ENCODE measurements around the gene CT45A1.
A peak's percentile ranks its signal among the peaks of the same experiment; 100 is the strongest.
"Not testable (repeated sequence)": the region's sequence is repeated elsewhere in the genome, so short reads cannot be mapped to it uniquely, and the experiment has no call there.

Gene CT45A1, protein sequence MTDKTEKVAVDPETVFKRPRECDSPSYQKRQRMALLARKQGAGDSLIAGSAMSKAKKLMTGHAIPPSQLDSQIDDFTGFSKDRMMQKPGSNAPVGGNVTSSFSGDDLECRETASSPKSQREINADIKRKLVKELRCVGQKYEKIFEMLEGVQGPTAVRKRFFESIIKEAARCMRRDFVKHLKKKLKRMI
- total RNA-seq: 0 reads per million in 9 experiments

DNA sequence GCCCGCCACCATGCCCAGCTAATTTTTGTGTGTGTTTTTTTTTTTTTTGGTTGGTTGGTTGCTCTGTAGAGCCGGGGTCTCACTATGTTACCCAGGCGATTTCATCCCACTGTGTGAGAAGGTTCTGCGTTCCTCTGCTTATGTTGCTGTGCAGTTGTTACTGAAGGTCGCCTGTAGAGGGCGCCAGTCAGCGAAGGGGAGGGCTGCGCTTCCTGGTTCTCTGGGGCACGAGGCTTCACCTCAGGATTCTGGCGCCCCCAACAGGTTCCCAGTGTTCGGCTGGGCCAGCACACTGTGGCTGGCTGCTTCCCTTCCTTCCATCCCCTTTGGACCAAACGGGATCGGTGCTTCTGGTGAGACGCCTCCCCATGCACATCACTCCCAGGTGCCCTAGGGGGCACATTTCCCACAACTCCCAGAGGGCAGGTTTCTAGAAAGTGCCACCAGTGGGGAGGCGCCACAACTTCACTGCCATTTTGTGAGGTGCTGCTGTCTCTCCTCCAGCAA lies at the start of gene CT45A1:
Gene CT45A1, plus strand, starts transcription at position 457 of the 507 bp plus-strand sequence. CDS start 5,302 bp downstream, outside the sequence.
- not testable (repeated sequence) for H3K9me3 Mint-ChIP-seq; DNase-seq; H3K36me3 Mint-ChIP-seq (ENCODE audit: insufficient read depth); H3K27me3 Mint-ChIP-seq; H3K4me3 Mint-ChIP-seq; H3K4me1 Mint-ChIP-seq (ENCODE audit: low read depth in 2 of 2); H3K27ac Mint-ChIP-seq; ATAC-seq (replicated peaks)

DNA sequence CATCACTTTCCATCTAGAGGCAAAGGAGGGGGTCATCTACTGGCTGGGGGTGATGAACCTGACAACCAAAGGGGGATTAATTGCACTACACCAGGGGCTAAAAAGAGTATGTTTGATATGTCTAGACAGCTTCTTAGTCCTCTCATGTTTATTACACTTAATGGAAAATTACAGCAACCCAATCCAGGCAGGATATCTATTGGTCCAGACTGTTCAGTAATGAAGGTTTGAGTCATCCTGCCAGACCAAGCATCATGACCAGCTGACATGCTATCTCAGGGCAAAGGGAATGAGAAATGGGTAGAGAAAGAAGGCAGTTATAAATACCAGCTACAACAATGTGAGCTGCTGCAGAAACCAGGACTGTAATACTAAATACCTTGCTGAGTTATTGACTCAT lies 40.5 kb upstream of the CT45A1 start:
- H3K9me3 Mint-ChIP-seq; ATAC-seq (replicated peaks); DNase-seq; H3K36me3 Mint-ChIP-seq (ENCODE audit: insufficient read depth); H3K4me1 Mint-ChIP-seq (ENCODE audit: low read depth in 2 of 2); H3K4me3 Mint-ChIP-seq; H3K27me3 Mint-ChIP-seq; H3K27ac Mint-ChIP-seq: not testable (repeated sequence)

DNA sequence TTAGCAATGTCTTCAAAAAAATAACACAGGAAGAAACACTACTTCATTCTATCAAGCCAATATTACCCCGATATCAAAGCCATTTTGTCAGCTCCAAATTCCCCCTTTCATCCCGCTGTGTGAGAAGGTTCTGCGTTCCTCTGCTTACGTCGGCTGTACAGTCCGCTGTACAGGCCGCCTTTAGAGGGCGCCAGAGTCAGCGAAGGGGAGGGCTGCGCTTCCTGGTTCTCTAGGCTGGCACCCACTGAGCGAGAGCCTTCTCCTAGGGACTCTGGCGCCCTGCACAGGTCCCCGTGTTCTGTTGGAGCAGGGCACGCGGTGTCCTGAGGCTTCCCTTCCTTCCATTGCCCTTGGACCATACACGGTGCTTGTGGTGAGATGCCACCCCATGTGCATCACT lies 25.3 kb upstream of the CT45A1 start:
- Mint-ChIP-seq H3K27ac (no peak overlapping the region), H3K36me3 (ENCODE audit: insufficient read depth) (peaks cover 3% of the 10 kb centered on the region), H3K4me1 (ENCODE audit: low read depth in 2 of 2) (no peaks in the 10 kb centered on the region), H3K27me3 (peaks cover 5 to 15% of the 10 kb centered on the region in 2 donors), H3K4me3 (no peak overlapping the region), H3K9me3 (no peaks in the 10 kb centered on the region)
- ATAC-seq (replicated peaks): no peak
- no peak for DNase-seq

DNA sequence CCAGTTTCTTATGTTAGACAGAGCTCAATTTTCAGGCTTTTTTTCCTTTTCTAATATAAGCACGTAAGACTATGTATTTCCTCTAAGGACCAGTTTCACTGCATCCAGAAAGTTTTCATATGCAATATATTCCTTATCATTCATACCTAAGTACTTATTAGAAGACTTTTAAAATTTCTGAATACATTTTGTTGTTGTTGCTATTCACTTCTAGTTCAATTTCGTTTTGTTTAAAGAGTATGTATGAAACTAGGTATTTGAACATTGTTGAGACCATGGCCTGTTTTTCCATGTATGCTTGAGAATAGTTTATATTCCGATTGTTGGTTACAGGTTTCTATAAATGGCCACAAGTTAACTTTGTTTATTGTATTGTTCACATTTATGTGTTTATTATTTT lies 18.0 kb upstream of the CT45A1 start:
- no peak for DNase-seq
- Mint-ChIP-seq H3K4me3 (no peak overlapping the region), H3K36me3 (ENCODE audit: insufficient read depth) (no peaks in the 10 kb centered on the region), H3K4me1 (ENCODE audit: low read depth in 2 of 2) (no peaks in the 10 kb centered on the region), H3K27me3 (peaks cover 17 to 24% of the 10 kb centered on the region in 2 donors), H3K9me3 (no peaks in the 10 kb centered on the region), H3K27ac (no peak overlapping the region)
- ATAC-seq (replicated peaks): no peak

DNA sequence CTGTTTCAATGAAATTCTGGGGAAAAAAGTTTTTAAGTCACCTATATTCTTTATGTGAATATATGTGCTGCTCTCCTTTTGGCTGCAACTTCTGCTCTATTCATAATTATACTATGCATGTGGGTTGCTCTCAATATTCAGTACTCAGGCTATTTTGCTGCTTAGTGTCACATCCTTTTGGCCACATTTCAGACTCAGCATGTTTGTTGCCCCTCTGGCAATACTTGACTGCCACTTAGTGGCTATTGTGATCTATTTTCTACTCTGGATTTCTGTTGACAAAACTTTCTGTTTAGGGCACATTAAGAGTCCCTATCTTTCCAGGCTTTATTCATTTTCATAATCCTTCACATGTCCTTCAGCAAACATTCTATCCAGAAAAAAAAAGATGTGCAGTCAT lies 15.8 kb upstream of the CT45A1 start:
- H3K27me3 Mint-ChIP-seq: peaks cover 12 to 17% of the 10 kb centered on the region in 2 donors
- H3K4me1 Mint-ChIP-seq (ENCODE audit: low read depth in 2 of 2): no peaks in the 10 kb centered on the region
- no peak for DNase-seq
- H3K4me3 Mint-ChIP-seq: no peak overlapping the region
- no peaks in the 10 kb centered on the region for H3K36me3 Mint-ChIP-seq (ENCODE audit: insufficient read depth)
- ATAC-seq (replicated peaks): no peak
- H3K9me3 Mint-ChIP-seq: no peaks in the 10 kb centered on the region
- H3K27ac Mint-ChIP-seq: no peak overlapping the region

DNA sequence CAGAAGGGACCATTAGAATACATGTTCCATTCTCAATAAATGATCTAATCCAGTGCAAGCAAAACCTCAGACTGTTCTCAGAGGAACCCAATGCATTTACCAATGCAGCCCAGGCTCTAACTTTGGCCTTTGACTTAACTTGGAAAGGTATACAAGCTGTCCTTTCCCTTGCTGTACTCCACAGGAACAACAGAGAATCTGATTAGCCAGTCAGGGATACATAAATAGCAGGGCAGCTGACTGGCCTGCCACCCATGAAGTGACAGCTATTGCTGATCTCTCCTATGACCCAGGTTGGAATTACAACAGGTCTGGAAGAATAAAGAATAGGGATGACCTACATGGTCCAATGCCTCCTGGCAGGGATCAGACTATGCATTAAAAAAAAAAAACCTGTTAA lies 14.5 kb upstream of the CT45A1 start:
- H3K36me3 Mint-ChIP-seq (ENCODE audit: insufficient read depth): no peaks in the 10 kb centered on the region
- ATAC-seq (replicated peaks) (no peak), DNase-seq (no peak)
- no peaks in the 10 kb centered on the region for H3K4me1 Mint-ChIP-seq (ENCODE audit: low read depth in 2 of 2)
- no peak overlapping the region for H3K27ac Mint-ChIP-seq
- no peaks in the 10 kb centered on the region for H3K9me3 Mint-ChIP-seq
- no peak overlapping the region for H3K4me3 Mint-ChIP-seq
- H3K27me3 Mint-ChIP-seq: peaks cover 12 to 17% of the 10 kb centered on the region in 2 donors

DNA sequence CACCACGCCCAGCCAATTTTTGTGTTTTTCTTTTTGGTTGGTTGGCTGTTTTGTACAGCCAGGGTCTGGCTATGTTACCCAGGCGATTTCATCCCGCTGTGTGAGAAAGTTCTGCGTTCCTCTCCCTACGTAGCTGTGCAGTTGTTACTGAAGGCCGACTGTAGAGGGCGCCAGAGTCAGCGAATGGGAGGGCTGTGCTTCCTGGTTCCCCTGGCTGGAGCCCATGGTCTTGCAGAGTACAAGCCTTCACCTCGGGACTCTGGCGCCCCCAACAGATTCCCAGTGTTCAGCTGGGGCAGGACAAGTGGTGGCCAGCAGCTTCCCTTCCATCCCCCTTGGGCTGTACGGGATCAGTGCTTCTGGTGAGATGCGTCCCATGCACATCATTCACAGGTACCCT lies 5.6 kb upstream of the CT45A1 start:
- DNase-seq (no peak), ATAC-seq (replicated peaks) (no peak)
- H3K36me3 Mint-ChIP-seq (ENCODE audit: insufficient read depth): no peaks in the 10 kb centered on the region
- no peak overlapping the region for H3K4me3 Mint-ChIP-seq
- H3K27me3 Mint-ChIP-seq: no peaks in the 10 kb centered on the region
- H3K9me3 Mint-ChIP-seq: no peaks in the 10 kb centered on the region
- H3K4me1 Mint-ChIP-seq (ENCODE audit: low read depth in 2 of 2): no peaks in the 10 kb centered on the region
- no peak overlapping the region for H3K27ac Mint-ChIP-seq

DNA sequence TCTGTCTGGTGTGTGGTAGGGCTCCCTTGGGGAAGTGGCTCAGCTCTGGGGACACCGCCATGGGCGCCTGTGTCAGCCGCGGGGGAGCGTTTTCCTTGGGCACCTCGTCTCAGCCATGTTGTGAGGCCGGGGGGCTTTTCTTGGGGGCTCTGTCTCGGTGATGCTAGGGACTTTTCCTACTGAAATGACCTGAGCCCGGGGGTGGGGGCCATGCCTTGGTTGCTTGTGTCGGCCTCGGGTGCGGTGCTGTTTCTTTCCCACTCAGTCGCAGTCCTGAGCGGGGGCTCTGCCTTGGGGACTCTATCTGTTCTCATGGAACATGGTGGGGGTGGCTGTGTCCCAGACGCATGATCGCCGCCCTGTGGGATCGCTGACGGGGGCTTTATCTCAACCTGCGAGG lies 356 bp downstream of the CT45A1 start:
- DNase-seq: no peak
- Mint-ChIP-seq H3K27me3 (no peaks in the 10 kb centered on the region), H3K4me1 (ENCODE audit: low read depth in 2 of 2) (no peaks in the 10 kb centered on the region), H3K9me3 (no peaks in the 10 kb centered on the region), H3K36me3 (ENCODE audit: insufficient read depth) (no peaks in the 10 kb centered on the region), H3K27ac (no peak overlapping the region), H3K4me3 (no peak overlapping the region)
- ATAC-seq (replicated peaks): no peak

DNA sequence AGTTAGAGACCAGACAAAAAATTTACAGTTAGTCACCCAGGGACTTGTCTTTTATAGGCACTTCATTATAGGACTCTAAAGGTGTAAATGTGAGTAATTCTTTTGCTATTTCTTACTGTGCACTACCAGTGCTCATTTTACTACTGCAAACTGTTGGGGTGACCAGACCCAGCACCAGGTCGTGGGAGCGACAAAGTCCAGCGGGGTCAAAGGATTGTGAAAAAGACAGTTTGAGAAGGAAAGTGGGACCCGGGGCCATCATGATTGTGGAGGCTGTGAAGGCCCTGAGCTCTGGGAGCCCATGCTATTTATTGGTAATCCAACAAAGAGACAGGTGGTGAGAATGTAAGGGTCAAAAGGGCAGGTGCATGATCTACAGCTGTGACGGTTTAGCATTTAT lies 21.2 kb downstream of the CT45A1 start:
- H3K9me3 Mint-ChIP-seq; H3K27ac Mint-ChIP-seq; ATAC-seq (replicated peaks); DNase-seq; H3K4me1 Mint-ChIP-seq (ENCODE audit: low read depth in 2 of 2); H3K36me3 Mint-ChIP-seq (ENCODE audit: insufficient read depth); H3K27me3 Mint-ChIP-seq; H3K4me3 Mint-ChIP-seq: not testable (repeated sequence)

DNA sequence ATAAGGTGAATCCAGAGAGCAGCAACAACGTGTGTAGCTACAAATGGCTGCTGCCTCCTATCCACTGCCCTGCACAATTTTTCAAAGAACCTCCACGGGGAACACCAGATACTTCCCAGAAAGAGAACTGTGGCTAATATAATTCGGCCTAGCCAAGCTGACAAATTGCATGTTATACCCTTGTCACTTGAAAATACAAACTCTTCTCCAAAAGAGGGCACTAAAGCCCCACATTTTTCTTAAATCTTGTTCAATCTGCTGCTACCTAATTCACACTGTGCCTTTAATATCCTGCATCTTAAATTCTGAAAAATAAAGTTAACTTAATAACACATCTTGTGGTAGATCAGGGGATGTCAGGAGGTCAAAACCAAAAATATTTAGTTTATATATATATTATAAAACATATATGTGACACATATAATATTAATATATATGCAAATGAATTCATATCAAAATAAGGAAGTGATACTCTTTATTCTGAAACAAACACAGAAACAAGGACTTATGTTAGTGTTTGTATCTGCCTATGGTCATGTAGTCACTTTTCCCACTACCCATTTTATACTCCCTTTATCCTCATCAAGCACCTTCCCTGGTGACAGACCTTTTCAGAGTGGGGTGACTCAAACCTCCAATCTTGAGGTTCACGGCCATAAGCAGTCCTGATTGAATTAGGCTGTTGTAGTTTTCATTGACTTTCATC lies 24.1 kb downstream of the CT45A1 start:
- no peak for ATAC-seq (replicated peaks)
- H3K27me3 Mint-ChIP-seq: no peaks in the 10 kb centered on the region
- H3K27ac Mint-ChIP-seq: no peak overlapping the region
- DNase-seq: no peak
- no peaks in the 10 kb centered on the region for H3K36me3 Mint-ChIP-seq (ENCODE audit: insufficient read depth)
- no peak overlapping the region for H3K4me3 Mint-ChIP-seq
- no peaks in the 10 kb centered on the region for H3K4me1 Mint-ChIP-seq (ENCODE audit: low read depth in 2 of 2)
- no peaks in the 10 kb centered on the region for H3K9me3 Mint-ChIP-seq

DNA sequence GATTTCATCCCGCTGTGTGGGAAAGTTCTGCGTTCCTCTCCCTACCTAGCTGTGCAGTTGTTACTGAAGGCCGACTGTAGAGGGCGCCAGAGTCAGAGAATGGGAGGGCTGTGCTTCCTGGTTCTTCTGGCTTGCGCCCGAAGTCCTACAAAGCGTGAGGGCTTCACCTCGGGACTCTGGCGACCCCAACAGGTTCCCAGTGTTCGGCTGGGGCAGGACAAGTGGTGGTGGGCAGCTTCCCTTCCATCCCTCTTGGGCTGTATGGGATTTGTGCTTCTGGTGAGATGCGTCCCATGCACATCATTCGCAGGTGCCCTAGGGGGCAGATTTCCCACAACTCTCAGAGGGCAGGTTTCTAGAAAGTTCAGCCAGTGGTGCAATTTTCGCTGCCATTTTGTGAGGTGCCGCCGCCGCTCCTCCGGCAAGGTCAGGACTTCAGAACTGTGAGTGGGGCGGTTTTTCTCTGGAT lies 27.3 kb downstream of the CT45A1 start:
- peak overlapping the region in 1 of 2 donors; percentile 29 for H3K4me3 Mint-ChIP-seq
- ATAC-seq (replicated peaks): no peak

DNA sequence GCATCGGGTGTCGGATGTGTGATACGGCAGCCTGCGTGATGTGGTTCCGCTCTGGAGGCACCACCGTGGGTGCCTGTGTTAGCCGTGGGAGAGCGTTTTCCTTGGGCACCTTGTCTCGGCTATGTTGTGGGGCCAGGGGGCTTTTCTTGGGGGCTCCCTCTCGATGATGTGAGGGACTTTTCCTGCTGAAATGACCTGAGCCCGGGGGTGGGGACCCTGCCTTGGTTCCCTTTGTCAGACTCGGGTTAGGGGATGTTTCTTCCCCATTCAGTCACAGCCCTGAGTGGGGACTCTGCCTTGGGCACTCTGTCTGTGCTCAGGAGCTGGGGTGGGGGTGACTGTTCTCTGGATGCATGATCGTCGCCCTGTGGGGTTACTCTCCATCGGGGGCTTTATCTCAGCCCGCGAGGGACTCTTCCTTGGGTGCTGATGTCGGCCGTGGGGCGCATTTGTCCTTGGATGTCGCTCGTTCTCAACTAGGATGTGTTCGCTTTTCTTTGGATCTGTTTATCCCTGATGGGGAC lies 27.8 kb downstream of the CT45A1 start:
- Mint-ChIP-seq H3K9me3 (no peaks in the 10 kb centered on the region), H3K27me3 (no peaks in the 10 kb centered on the region), H3K27ac (no peak overlapping the region), H3K4me3 (no peak overlapping the region), H3K36me3 (ENCODE audit: insufficient read depth) (no peaks in the 10 kb centered on the region), H3K4me1 (ENCODE audit: low read depth in 2 of 2) (no peaks in the 10 kb centered on the region)
- DNase-seq: no peak
- no peak for ATAC-seq (replicated peaks)

More for the DNA sequence above, 27.3 kb downstream of the CT45A1 start:
- H3K4me1 Mint-ChIP-seq (ENCODE audit: low read depth in 2 of 2): no peaks in the 10 kb centered on the region
- no peaks in the 10 kb centered on the region for H3K9me3 Mint-ChIP-seq
- no peaks in the 10 kb centered on the region for H3K36me3 Mint-ChIP-seq (ENCODE audit: insufficient read depth)
- no peak overlapping the region for H3K27ac Mint-ChIP-seq
- no peaks in the 10 kb centered on the region for H3K27me3 Mint-ChIP-seq
- peak; percentile 7 to 23 (median 9) for DNase-seq

DNA sequence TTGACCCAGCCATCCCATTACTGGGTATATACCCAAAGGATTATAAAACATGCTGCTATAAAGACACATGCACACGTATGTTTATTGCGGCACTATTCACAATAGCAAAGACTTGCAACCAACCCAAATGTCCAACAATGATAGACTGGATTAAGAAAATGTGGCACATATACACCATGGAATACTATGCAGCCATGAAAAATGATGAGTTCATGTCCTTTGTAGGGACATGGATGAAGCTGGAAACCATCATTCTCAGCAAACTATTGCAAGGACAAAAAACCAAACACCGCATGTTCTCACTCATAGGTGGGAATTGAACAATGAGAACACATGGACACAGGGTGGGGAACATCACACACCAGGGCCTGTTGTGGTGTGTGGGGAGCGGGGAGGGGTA lies 31.3 kb downstream of the CT45A1 start:
- H3K27ac Mint-ChIP-seq; H3K36me3 Mint-ChIP-seq (ENCODE audit: insufficient read depth); ATAC-seq (replicated peaks); H3K4me1 Mint-ChIP-seq (ENCODE audit: low read depth in 2 of 2); H3K27me3 Mint-ChIP-seq; DNase-seq; H3K9me3 Mint-ChIP-seq; H3K4me3 Mint-ChIP-seq: not testable (repeated sequence)

DNA sequence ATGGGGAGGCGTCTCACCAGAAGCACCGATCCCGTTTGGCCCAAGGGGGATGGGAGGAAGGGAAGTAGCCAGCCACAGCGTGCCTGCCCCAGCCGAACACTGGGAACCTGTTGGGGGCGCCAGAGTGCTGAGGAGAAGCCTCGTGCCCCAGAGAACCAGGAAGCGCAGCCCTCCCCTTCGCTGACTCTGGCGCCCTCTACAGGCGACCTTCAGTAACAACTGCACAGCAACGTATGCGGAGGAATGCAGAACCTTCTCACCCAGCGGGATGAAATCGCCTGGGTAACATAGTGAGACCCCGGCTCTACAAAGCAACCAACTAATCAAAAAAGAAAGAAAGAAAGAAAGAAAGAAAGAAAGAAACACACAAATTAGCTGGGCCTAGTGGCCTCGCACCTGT lies 54.7 kb downstream of the CT45A1 start, which contains the start of gene CT45A3:
Gene CT45A3, minus strand, starts transcription at position 101 of the 400 bp plus-strand sequence. CDS start 3,747 bp downstream, outside the sequence.
- not testable (repeated sequence) for H3K27ac Mint-ChIP-seq; H3K4me1 Mint-ChIP-seq (ENCODE audit: low read depth in 2 of 2); H3K9me3 Mint-ChIP-seq; H3K36me3 Mint-ChIP-seq (ENCODE audit: insufficient read depth); ATAC-seq (replicated peaks); H3K27me3 Mint-ChIP-seq; DNase-seq; H3K4me3 Mint-ChIP-seq
